SH-SY5Y (cell line): Measurements from ENCODE around the gene ATP6V1E1.

Source experiments
- GATA2 ChIP-seq: IDR thresholded peaks from 2 replicates; pipeline ENCODE4 v1.6.1; 2011; ENCODE audit warnings: mild to moderate bottlenecking, low read depth, low read length
- GATA3 ChIP-seq: IDR thresholded peaks from 2 replicates; pipeline ENCODE4 v1.6.1; 2011; ENCODE audit warnings: low read depth, mild to moderate bottlenecking, low read length, moderate library complexity

ATP6V1E1 gene

DNA sequence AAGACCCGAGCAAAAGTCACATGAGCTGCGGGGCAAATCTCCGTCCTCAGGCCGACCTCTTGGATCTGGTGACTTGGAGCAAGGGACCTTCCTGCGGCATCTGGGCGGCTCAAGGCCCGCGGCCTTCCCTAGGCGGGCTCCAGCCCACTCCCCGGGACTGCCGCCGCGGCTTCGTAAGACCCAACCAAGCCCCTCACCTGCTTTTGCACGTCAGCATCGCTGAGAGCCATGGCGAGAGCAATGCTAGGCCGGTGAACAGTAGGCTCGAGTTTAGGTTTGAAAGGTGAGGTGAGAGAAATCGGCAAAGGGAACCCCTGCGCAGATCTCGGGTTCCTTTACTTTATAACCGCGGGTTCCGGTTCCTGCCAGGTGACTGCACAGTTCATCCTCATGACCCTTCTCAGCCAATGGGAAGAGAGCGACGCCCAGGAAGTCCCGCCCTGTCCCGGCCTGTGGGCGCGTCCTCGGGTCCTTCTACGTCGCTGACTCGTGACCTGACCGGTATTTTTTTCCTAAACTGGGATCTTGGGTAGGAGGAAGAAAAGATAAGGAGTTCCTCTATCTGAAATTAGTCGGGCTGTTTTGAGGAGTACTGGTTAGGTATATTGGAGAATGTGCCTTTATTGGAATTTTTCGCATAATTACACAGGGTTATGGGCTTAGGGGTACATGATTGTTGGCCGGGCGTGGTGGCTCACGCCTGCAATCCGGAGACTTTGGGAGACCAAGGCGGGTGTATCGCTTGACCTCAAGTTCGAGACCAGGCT lies at the start of gene ATP6V1E1:
TSS of gene ATP6V1E1 (minus strand) at position 344 of the 767 bp plus-strand sequence. CDS start at position 230, 114 bp downstream.
- no peak for TF ChIP-seq GATA3
- 0 out of 2 replicates have a peak, but pooled peaks have one; percentile 18 for TF ChIP-seq GATA2

GRCh38 chr22:17675584-17675983 lies 47.0 kb upstream of the ATP6V1E1 start:
- TF ChIP-seq GATA3 (no peak), GATA2 (no peak)

DNA sequence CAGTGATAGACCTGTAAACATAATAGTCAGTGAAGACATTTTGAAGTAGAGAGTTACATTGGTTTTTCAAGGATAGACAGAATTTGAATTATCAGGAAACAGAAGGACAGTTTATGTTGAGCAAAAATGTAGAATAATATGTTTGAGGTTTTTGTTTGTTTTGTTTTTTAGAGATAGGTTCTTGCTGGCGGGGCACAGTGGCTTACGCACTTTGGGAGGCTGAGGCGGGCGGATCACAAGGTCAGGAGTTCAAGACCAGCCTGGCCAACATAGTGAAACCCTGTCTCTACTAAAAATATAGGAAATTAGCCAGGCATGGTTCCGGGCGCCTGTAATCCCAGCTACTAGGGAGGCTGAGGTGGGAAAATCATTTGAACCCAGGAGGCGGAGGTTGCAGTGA lies 45.6 kb upstream of the ATP6V1E1 start:
- no peak for TF ChIP-seq GATA3

- peak; percentile 42; the same call in 1 of the 2 replicates for TF ChIP-seq GATA2
- no peak for TF ChIP-seq GATA3
Measured at GRCh38 chr22:17672417-17672991, 44.0 kb upstream of the ATP6V1E1 start.

GRCh38 chr22:17665854-17666253 lies 37.3 kb upstream of the ATP6V1E1 start:
- no peak for TF ChIP-seq GATA3
- TF ChIP-seq GATA2: no peak

- TF ChIP-seq GATA3: no peak
- TF ChIP-seq GATA2: no peak
Measured at GRCh38 chr22:17665248-17665647, 36.7 kb upstream of the ATP6V1E1 start.

DNA sequence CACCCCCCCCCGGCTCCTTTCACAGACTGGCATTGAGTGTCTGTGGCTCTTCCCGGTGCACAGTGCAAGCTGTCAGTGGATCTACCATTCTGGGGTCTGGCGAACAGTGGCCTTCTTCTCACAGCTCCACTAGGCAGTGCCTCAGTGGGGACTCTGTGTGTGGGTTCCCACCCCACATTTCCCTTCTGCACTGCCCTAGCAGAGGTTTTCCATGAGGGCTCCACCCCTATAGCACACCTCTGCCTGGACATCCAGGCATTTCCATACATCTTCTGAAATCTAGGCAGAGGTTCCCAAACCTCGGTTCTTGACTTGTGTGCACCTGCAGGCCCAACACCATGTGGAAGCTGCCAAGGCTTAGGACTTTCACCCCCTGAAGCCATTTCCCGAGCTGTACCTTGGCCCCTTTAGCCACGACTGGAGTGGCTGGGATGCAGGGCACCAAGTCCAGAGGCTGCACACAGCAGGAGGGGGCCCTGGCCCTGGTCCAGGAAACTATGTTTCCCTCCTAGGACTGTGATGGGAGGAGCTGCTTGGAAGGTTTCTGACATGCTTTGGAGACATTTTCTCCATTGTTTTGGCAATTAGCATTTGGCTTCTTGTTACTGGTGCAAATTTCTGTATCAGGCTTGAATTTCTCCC lies 36.0 kb upstream of the ATP6V1E1 start:
- TF ChIP-seq GATA2 (no peak), GATA3 (no peak)

- TF ChIP-seq GATA2: no peak
- no peak for TF ChIP-seq GATA3
Measured at GRCh38 chr22:17656870-17657395, 28.4 kb upstream of the ATP6V1E1 start.

GRCh38 chr22:17655289-17655688 lies 26.7 kb upstream of the ATP6V1E1 start:
- no peak for TF ChIP-seq GATA2

DNA sequence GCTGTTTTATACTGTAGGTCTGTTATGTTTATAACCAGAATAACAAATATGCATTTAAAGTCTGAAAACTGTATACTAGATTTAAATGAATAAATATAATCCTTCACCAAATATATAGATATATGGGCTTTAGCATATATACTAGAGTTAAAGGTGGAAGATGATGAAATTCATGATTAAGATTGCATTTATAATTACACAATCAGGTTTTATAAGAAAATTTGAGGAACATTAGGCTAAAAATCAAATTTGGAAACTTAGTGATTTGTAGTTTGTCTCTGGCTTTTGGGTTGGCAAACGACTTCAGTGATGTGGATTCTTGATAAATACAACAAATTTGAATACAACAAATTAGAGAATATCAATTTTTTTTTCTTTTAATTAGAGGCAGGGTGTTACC lies 20.0 kb upstream of the ATP6V1E1 start:
- no peak for TF ChIP-seq GATA2
- no peak for TF ChIP-seq GATA3

GRCh38 chr22:17647991-17648390 lies 19.4 kb upstream of the ATP6V1E1 start:
- TF ChIP-seq GATA2 (no peak), GATA3 (no peak)

DNA sequence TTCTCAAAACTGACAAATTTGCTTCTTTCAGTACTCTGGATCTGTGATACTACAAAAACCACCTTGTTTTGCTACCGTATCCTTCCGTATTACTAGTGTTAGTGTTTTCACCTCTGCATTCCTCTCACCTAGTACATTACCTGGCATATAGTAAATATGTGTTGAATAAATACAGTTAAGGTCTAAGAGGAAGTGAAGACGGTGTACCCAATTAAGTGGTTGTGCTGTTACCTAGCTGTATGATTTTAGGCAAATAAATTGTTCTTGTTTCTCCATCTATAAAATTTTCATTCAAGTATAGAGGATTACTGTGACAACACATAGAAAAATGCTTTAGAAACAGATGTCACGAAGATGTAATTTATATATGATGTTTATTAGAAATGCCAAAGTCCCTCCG lies 18.9 kb upstream of the ATP6V1E1 start:
- TF ChIP-seq GATA3: no peak
- no peak for TF ChIP-seq GATA2

- no peak for TF ChIP-seq GATA3
- TF ChIP-seq GATA2: no peak
Measured at GRCh38 chr22:17641269-17641668, 12.7 kb upstream of the ATP6V1E1 start.

DNA sequence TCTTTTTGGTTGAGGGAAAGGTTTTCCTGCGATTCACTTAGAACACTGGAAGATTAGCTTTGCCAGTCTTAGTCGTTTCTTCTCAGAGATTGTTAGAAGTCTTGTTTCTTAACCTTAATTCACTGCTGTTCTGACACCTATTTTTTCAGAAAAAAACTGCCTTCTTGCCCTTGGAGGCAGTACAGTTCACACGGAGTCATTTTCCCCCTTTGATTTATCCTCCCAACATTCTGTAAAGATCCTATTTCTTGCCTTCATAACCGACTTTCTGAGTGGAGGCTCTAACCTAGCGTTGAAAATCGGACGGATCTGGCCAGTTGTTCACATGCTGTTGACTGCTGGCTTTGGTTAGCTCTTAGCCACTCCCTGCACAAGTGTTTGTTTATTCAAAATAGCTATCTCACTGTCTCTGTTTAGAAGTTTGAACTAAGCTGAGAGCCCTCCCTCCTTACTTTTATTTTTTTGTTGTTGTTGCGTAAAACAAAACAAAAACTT lies 10.7 kb upstream of the ATP6V1E1 start:
- TF ChIP-seq GATA3: no peak
- TF ChIP-seq GATA2: no peak

- TF ChIP-seq GATA2 (peak; percentile 64), GATA3 (no peak)
Measured at GRCh38 chr22:17638432-17639246, 10.1 kb upstream of the ATP6V1E1 start, which contains the start of gene BCL2L13. BCL2L13 (plus strand) TSS chr22:17638757; CDS start chr22:17655712, 16,955 bp downstream.
